ENCODE data around the gene POMGNT1. TPM values are rescaled to one million over a fixed set of nuclear protein-coding genes. Genes with fewer than 3 reads are reported as not detected.
A peak's percentile ranks its signal among the peaks of the same experiment; 100 is the strongest.
"Not testable (repeated sequence)": the region's sequence is repeated elsewhere in the genome, so short reads cannot be mapped to it uniquely, and the experiment has no call there.

POMGNT1 gene
- total RNA-seq, 4 donors from 2014 or later = 23.9 to 36.7 (median 28.1) TPM

- 49 to 52% methylated on average over 3 of the region's 3 CpGs for WGBS, 2 donors
- intact Hi-C loops (cut with DNase I) = no loop called here
- Histone ChIP-seq H3K9me3 (no peaks in the 10 kb centered on the region), H3K27ac (no peak overlapping the region), H3K4me3 (no peak overlapping the region), H3K4me1 (peaks cover 4 to 35% (median 7%) of the 10 kb centered on the region in 3 donors), H3K36me3 (no peaks in the 10 kb centered on the region), H3K27me3 (no peaks in the 10 kb centered on the region)
- no peak for DNase-seq
- TF ChIP-seq POLR2A (IDR thresholded peaks at IDR 0.05) (no peak), CTCF (IDR thresholded peaks at IDR 0.05) (peak in 4 of 6 experiments; percentile 23 to 39 (median 26))
Measured at GRCh38 chr1:46244656-46245371, 46.6 kb upstream of the POMGNT1 start.

GRCh38 chr1:46243831-46244230 lies 45.6 kb upstream of the POMGNT1 start:
- intact Hi-C loops (cut with DNase I); H3K36me3 ChIP-seq; H3K9me3 ChIP-seq; H3K4me3 ChIP-seq; H3K27ac ChIP-seq; H3K27me3 ChIP-seq; DNase-seq: not testable (repeated sequence)
- WGBS, 2 donors = 79 to 88% methylated on average over 3 of the region's 3 CpGs
- peaks cover 4 to 30% (median 7%) of the 10 kb centered on the region in 3 donors for H3K4me1 ChIP-seq

- no peak for DNase-seq
- 36 to 81% methylated on average over 1 of the region's 1 CpG for WGBS, 2 donors
- intact Hi-C loops (cut with DNase I) = no loop called here
- TF ChIP-seq CTCF (IDR thresholded peaks at IDR 0.05) (no peak), POLR2A (IDR thresholded peaks at IDR 0.05) (no peak)
- H3K4me3 ChIP-seq = no peak overlapping the region
- H3K27me3 ChIP-seq = no peaks in the 10 kb centered on the region
- peaks cover 3 to 21% (median 3%) of the 10 kb centered on the region in 3 donors for H3K4me1 ChIP-seq
- peaks cover 0 to under 1% (median 0%) of the 10 kb centered on the region in 3 donors for H3K9me3 ChIP-seq
- H3K36me3 ChIP-seq = no peaks in the 10 kb centered on the region
- H3K27ac ChIP-seq = no peak overlapping the region
Measured at GRCh38 chr1:46242918-46243317, 44.7 kb upstream of the POMGNT1 start.

- DNase-seq = not testable (repeated sequence)
Measured at GRCh38 chr1:46241733-46242132, 43.5 kb upstream of the POMGNT1 start.

GRCh38 chr1:46238865-46239264 lies 40.6 kb upstream of the POMGNT1 start:
- H3K36me3 ChIP-seq; intact Hi-C loops (cut with DNase I); DNase-seq; H3K27ac ChIP-seq; H3K4me1 ChIP-seq; H3K27me3 ChIP-seq; H3K4me3 ChIP-seq: not testable (repeated sequence)
- 56% methylated on average over 1 of the region's 1 CpG; no CpG with 5 or more reads in 1 of the 2 donors for WGBS, 2 donors
- H3K9me3 ChIP-seq = peaks cover 0 to 15% (median 11%) of the 10 kb centered on the region in 3 donors

More at GRCh38 chr1:46241733-46242132, 43.5 kb upstream of the POMGNT1 start:
- H3K27me3 ChIP-seq; H3K36me3 ChIP-seq; H3K4me3 ChIP-seq; intact Hi-C loops (cut with DNase I); H3K27ac ChIP-seq: not testable (repeated sequence)
- peaks cover 0 to 14% (median 0%) of the 10 kb centered on the region in 3 donors for H3K4me1 ChIP-seq
- WGBS, 2 donors = no CpG with 5 or more reads among the region's 38 CpGs
- peaks cover 0 to 12% (median 9%) of the 10 kb centered on the region in 3 donors for H3K9me3 ChIP-seq

GRCh38 chr1:46236882-46237281 lies 38.6 kb upstream of the POMGNT1 start:
- peaks cover 0 to 15% (median 11%) of the 10 kb centered on the region in 3 donors for H3K9me3 ChIP-seq
- no peaks in the 10 kb centered on the region for H3K36me3 ChIP-seq
- no peaks in the 10 kb centered on the region for H3K27me3 ChIP-seq
- intact Hi-C loops (cut with DNase I) = no loop called here
- no peak overlapping the region for H3K4me3 ChIP-seq
- H3K27ac ChIP-seq = no peak overlapping the region
- DNase-seq = no peak
- no peaks in the 10 kb centered on the region for H3K4me1 ChIP-seq
- 90 to 91% methylated on average over 4 of the region's 4 CpGs for WGBS, 2 donors
- no peak for TF ChIP-seq CTCF (IDR thresholded peaks at IDR 0.05)
- no peak for TF ChIP-seq POLR2A (IDR thresholded peaks at IDR 0.05)

- H3K27me3 ChIP-seq; H3K4me3 ChIP-seq; H3K36me3 ChIP-seq; H3K27ac ChIP-seq; DNase-seq; H3K4me1 ChIP-seq; H3K9me3 ChIP-seq; intact Hi-C loops (cut with DNase I): not testable (repeated sequence)
- 88 to 92% methylated on average over 3 of the region's 3 CpGs for WGBS, 2 donors
Measured at GRCh38 chr1:46231231-46231630, 33.0 kb upstream of the POMGNT1 start.

Data from esophagus squamous epithelium (tissue), 5 donors.